PC-3 (cell line): Measurements from ENCODE around the gene BCO1. TPM values are rescaled to one million over a fixed set of nuclear protein-coding genes. Genes with fewer than 3 reads are reported as not detected.

ENCODE experiments used
- ATAC-seq: fragments of 200-7000 bp; cut with Tn5 transposase; 2 replicates; pipeline ENCODE4 v1.9.1; 2020; ENCODE audit warnings: mild to moderate bottlenecking, moderate library complexity
- BruUV-seq: library from RNA; stranded (reverse); fragments of 400-500 nt; replicated peaks from 2 replicates; lab custom pipeline; 2021; lab: Mats Ljungman, UMichigan
- CTCF ChIA-PET: fragments of 300-600 bp; sonication (Branson Sonifier 250); formaldehyde crosslinking; loops from one replicate; lab custom pipeline; 2022; ENCODE audit warnings: antibody characterized with exemption; lab: Charles Lee
- POLR2A ChIA-PET: fragments of 300-600 bp; sonication (Branson Sonifier 250); formaldehyde crosslinking; loops from one replicate; lab custom pipeline; 2022; ENCODE audit warnings: antibody characterized with exemption; ENCODE audit not compliant: unreplicated experiment; lab: Charles Lee
- DNase-seq: peaks from one replicate; pipeline ENCODE4 v3.0.0-alpha.2; 2015
- H2AFZ ChIP-seq: fragments of 300-600 bp; sonication (generic); 2 replicates; pipeline ENCODE4 v1.6.0; 2016; ENCODE audit warnings: antibody characterized with exemption, low read length
- H3F3A ChIP-seq: fragments of 300-600 bp; sonication (generic); one replicate; pipeline ENCODE4 v1.6.0; 2017; ENCODE audit warnings: antibody characterized with exemption, low read length, control low read depth, mild to moderate bottlenecking; ENCODE audit not compliant: unreplicated experiment
- H3K27ac ChIP-seq: fragments of 300-600 bp; sonication (generic); 2 replicates; pipeline ENCODE4 v1.5.1; 2016; ENCODE audit warnings: mild to moderate bottlenecking, low read length
- H3K27me3 ChIP-seq: fragments of 300-600 bp; sonication (generic); 2 replicates; pipeline ENCODE4 v1.6.1; 2016; ENCODE audit warnings: low read length, mixed read lengths
- H3K36me3 ChIP-seq: fragments of 300-600 bp; sonication (generic); 2 replicates; pipeline ENCODE4 v1.6.1; 2016; ENCODE audit warnings: low read depth, mixed run types, low read length, mixed read lengths
- H3K4me1 ChIP-seq: fragments of 300-600 bp; sonication (generic); 2 replicates; pipeline ENCODE4 v1.5.1; 2016; ENCODE audit warnings: low read length; ENCODE audit not compliant: insufficient read depth
- H3K4me2 ChIP-seq: fragments of 300-600 bp; sonication (generic); 2 replicates; pipeline ENCODE4 v1.6.0; 2016; ENCODE audit warnings: low read length
- H3K4me3 ChIP-seq: fragments of 300-600 bp; sonication (generic); 2 replicates; pipeline ENCODE4 v1.5.1; 2016; ENCODE audit warnings: mild to moderate bottlenecking, low read length, mixed read lengths
- H3K79me2 ChIP-seq: fragments of 300-600 bp; sonication (generic); 2 replicates; pipeline ENCODE4 v1.6.1; 2017; ENCODE audit warnings: low read length, mixed read lengths
- H3K9ac ChIP-seq: fragments of 300-600 bp; sonication (generic); 2 replicates; pipeline ENCODE4 v1.6.0; 2016; ENCODE audit warnings: mild to moderate bottlenecking, low read length
- H3K9me2 ChIP-seq: fragments of 300-600 bp; sonication (generic); replicated peaks from 2 replicates; pipeline ENCODE4 v1.6.1; 2016; ENCODE audit warnings: mixed run types, low read length, mixed read lengths
- H3K9me3 ChIP-seq: fragments of 300-600 bp; sonication (generic); 2 replicates; pipeline ENCODE4 v1.6.1; 2016; ENCODE audit warnings: low read length, mixed read lengths
- H4K20me1 ChIP-seq: fragments of 300-600 bp; sonication (generic); 2 replicates; pipeline ENCODE4 v1.6.1; 2016; ENCODE audit warnings: low read length, mixed read lengths
- EZH2 ChIP-seq: fragments of 300-600 bp; sonication (generic); IDR thresholded peaks from one replicate; pipeline ENCODE4 v1.6.1; 2017; ENCODE audit warnings: antibody characterized with exemption, mild to moderate bottlenecking, low read length; ENCODE audit not compliant: unreplicated experiment
- EZH2phosphoT487 ChIP-seq: fragments of 300-600 bp; sonication (generic); IDR thresholded peaks from 2 replicates; pipeline ENCODE4 v1.6.1; 2018; ENCODE audit warnings: mild to moderate bottlenecking, antibody characterized with exemption, low read length, borderline replicate concordance
- intact Hi-C: fragments of 100-400 bp; cut with micrococcal nuclease; formaldehyde crosslinking; loops from 2 replicates; pipeline ENCODE4 v1.9.0; 2023
- total RNA-seq: library from RNA; depleted of rRNA; stranded (reverse); fragments of >200 nt; gene quantifications from 2 replicates; pipeline ENCODE4 v1.2.3, GENCODE V29; 2014
- TF ChIP-seq, protein P1 (sequence below): fragments of 300-600 bp; sonication (generic); conservative IDR thresholded peaks from 2 replicates; pipeline ENCODE4 v1.5.1; 2017; ENCODE audit warnings: antibody characterized with exemption, low read depth, mild to moderate bottlenecking, low read length

The BCO1 gene
- total RNA-seq, 1 experiment from 2014 or later, result not detected

DNA sequence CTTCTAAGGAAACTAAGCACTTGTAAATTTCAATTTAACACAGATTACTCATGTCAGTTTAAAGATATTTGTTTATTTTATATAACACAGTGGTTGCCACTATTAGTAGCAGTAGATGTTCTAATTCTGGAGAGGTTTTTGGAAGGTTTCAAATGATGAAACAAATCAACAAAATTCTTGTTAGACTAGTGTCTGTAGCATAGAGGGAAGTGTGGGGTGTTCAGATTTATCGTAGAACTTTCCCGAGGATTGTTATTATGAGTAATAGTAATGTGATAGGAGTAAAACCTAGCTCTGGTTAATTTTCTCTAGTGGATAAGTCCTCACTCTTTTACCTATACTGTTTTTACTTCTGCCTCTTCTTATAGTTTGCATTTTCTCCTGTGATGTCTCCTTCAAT, 82.5 kb downstream of the BCO1 start:
- ChIA-PET CTCF (no interaction called here), POLR2A (no interaction called here)
- peaks cover 95% of the 10 kb centered on the region for H3K79me2 ChIP-seq
- H3K36me3 ChIP-seq, result no peaks in the 10 kb centered on the region
- intact Hi-C loops, result no loop called here
- H4K20me1 ChIP-seq, result peaks cover 13% of the 10 kb centered on the region; the same call in 1 of the 2 replicates
- no peak overlapping the region for H3K4me3 ChIP-seq
- H3K9me3 ChIP-seq, result no peaks in the 10 kb centered on the region
- H3K4me2 ChIP-seq, result no peak overlapping the region
- peaks cover 14% of the 10 kb centered on the region for H3K4me1 ChIP-seq
- DNase-seq (no peak), ATAC-seq (peak; percentile 42; the same call in 1 of the 2 replicates)
- no peaks in the 10 kb centered on the region for H3F3A ChIP-seq
- no TSS peak for BruUV-seq
- H3K9ac ChIP-seq, result no peak overlapping the region
- H2AFZ ChIP-seq, result no peak overlapping the region
- no peak for TF ChIP-seq EZH2
- no peak for TF ChIP-seq EZH2phosphoT487
- TF ChIP-seq, protein P1, sequence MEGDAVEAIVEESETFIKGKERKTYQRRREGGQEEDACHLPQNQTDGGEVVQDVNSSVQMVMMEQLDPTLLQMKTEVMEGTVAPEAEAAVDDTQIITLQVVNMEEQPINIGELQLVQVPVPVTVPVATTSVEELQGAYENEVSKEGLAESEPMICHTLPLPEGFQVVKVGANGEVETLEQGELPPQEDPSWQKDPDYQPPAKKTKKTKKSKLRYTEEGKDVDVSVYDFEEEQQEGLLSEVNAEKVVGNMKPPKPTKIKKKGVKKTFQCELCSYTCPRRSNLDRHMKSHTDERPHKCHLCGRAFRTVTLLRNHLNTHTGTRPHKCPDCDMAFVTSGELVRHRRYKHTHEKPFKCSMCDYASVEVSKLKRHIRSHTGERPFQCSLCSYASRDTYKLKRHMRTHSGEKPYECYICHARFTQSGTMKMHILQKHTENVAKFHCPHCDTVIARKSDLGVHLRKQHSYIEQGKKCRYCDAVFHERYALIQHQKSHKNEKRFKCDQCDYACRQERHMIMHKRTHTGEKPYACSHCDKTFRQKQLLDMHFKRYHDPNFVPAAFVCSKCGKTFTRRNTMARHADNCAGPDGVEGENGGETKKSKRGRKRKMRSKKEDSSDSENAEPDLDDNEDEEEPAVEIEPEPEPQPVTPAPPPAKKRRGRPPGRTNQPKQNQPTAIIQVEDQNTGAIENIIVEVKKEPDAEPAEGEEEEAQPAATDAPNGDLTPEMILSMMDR, result no peak
- no peaks in the 10 kb centered on the region for H3K9me2 ChIP-seq
- no peaks in the 10 kb centered on the region for H3K27me3 ChIP-seq
- H3K27ac ChIP-seq, result no peak overlapping the region

DNA sequence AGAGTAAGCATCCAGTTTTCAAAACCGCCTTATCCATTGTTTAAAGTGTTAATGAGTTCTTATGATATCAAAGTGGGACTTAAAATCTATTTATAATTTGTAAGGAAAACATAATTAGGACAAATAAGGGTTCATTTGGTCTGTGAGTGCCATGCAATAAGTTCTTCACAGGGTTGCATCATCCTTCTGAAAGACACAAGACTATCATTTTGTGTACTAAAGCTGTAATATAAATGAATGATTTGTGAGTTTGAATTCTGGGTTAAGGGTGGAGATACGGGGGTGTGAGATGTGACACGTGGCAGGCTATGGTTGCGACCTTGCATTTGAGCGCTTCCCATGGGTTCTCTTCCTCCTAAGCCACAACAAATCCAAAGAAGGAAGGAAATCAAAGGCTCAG, 83.0 kb downstream of the BCO1 start:
- Histone ChIP-seq H3K4me3 (no peak overlapping the region), H2AFZ (no peak overlapping the region), H3K9me3 (no peaks in the 10 kb centered on the region), H3K4me2 (no peak overlapping the region), H3K9me2 (no peaks in the 10 kb centered on the region), H3K36me3 (no peaks in the 10 kb centered on the region), H3K79me2 (peaks cover 92% of the 10 kb centered on the region), H4K20me1 (0 out of 2 replicates have a peak, but pooled peaks cover 13% of the 10 kb centered on the region), H3K27me3 (no peaks in the 10 kb centered on the region), H3K27ac (no peak overlapping the region), H3F3A (no peaks in the 10 kb centered on the region), H3K4me1 (peaks cover 14% of the 10 kb centered on the region), H3K9ac (no peak overlapping the region)
- no TSS peak for BruUV-seq
- intact Hi-C loops, result no loop called here
- no peak for DNase-seq
- TF ChIP-seq, protein P1, result no peak
- TF ChIP-seq EZH2 (no peak), EZH2phosphoT487 (no peak)
- POLR2A ChIA-PET, result no interaction called here
- CTCF ChIA-PET, result no interaction called here
- ATAC-seq, result no peak

DNA sequence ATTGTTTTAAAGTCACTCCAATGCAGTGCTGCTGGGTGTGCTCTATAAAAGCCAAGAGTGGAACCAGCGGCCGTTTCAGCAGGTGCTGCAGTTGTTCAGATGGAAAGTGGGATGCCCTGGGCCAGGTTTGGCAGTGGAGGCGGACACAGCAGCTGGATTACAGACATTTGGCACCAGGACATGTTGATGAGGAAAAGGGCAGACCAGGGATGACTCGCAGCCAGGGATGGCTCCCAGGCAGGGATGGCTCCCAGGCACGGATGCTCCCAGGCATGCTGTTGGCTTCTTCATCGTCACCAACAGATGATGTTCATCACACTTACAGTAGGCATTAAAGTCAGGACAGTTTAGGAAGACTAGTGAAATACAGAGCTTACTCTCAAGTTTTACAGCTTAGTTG, 86.3 kb downstream of the BCO1 start:
- H3F3A ChIP-seq, result no peaks in the 10 kb centered on the region
- no peak for DNase-seq
- H3K4me3 ChIP-seq, result no peak overlapping the region
- no peaks in the 10 kb centered on the region for H3K9me2 ChIP-seq
- peaks cover 80% of the 10 kb centered on the region for H3K79me2 ChIP-seq
- CTCF ChIA-PET, result no interaction called here
- TF ChIP-seq EZH2phosphoT487 (no peak), EZH2 (no peak)
- TF ChIP-seq, protein P1, result no peak
- no peak overlapping the region for H3K4me2 ChIP-seq
- ATAC-seq, result no peak
- no peaks in the 10 kb centered on the region for H3K27me3 ChIP-seq
- H3K36me3 ChIP-seq, result no peaks in the 10 kb centered on the region
- no peaks in the 10 kb centered on the region for H3K9me3 ChIP-seq
- intact Hi-C loops, result no loop called here
- no TSS peak for BruUV-seq
- H3K4me1 ChIP-seq, result peaks cover 2% of the 10 kb centered on the region; the same call in 1 of the 2 replicates
- 0 out of 2 replicates have a peak, but pooled peaks cover 5% of the 10 kb centered on the region for H4K20me1 ChIP-seq
- no peak overlapping the region for H2AFZ ChIP-seq
- H3K9ac ChIP-seq, result no peak overlapping the region
- POLR2A ChIA-PET, result no interaction called here
- no peak overlapping the region for H3K27ac ChIP-seq
